ENCODE results near the gene ARCN1. TPM values are rescaled to one million over a fixed set of nuclear protein-coding genes. Genes with fewer than 3 reads are reported as not detected.

The ARCN1 gene
- total RNA-seq, 1 donor from 2014 or later: 176 TPM

DNA sequence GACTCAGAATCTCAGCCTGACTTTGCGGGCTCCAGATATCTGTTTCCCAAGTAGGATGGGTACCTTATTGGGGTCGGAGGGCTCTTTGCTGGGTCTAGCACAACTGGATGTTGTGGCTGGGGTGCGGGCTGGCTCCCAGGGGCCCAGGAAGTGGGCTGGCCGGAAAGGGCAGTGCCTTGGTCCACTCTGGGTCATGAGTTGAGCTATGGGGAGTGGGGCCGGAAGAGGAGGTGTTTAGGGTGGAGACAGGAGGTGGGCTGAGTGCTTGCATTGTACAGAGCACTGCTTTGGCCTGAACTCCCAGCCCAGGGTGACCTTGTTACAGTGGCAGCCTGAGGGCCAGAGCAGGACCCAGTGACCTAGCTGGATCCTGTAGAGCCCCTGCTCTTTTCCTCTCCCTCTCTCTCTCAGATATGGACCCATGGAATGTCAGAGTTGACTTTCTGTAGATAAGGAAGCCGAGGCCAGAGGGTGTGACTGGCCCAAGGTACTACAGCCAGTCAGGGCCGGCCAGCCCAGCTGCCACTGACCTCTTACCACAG, 48.4 kb downstream of the ARCN1 start:
- no peak for DNase-seq (ENCODE audit: low spot score)

GRCh38 chr11:118621071-118621783, 49.0 kb downstream of the ARCN1 start:
- no peak for DNase-seq (ENCODE audit: low spot score)

DNA sequence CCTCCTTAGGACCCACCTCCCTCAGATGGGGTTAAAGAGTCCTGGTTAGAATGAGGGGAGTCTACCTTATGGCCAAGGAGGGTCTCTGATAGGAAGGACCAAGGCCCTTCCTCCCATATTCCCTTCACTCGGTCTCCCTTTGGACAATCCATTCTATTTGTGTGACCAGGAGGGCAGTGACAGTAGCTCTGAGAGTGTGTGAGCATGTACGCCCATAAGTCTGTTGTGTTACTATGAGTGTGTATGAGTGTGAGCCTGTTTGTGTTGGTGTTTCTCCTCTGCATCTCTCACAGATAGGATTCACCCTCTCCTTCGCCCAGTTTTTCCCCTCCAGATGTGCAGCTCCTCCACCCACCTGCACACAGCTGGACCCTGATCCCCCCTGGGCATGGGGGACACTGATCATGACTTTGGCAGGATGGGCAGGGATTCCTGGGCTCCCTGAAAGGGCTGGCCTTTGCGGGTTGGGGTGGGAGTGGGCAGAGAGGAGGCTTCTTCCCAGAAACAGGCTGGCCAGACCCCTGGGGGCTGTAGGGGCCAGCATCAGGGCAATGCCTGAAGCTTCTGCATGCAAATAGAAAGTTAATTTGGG, 49.7 kb downstream of the ARCN1 start:
- DNase-seq (ENCODE audit: low spot score): no peak

DNA sequence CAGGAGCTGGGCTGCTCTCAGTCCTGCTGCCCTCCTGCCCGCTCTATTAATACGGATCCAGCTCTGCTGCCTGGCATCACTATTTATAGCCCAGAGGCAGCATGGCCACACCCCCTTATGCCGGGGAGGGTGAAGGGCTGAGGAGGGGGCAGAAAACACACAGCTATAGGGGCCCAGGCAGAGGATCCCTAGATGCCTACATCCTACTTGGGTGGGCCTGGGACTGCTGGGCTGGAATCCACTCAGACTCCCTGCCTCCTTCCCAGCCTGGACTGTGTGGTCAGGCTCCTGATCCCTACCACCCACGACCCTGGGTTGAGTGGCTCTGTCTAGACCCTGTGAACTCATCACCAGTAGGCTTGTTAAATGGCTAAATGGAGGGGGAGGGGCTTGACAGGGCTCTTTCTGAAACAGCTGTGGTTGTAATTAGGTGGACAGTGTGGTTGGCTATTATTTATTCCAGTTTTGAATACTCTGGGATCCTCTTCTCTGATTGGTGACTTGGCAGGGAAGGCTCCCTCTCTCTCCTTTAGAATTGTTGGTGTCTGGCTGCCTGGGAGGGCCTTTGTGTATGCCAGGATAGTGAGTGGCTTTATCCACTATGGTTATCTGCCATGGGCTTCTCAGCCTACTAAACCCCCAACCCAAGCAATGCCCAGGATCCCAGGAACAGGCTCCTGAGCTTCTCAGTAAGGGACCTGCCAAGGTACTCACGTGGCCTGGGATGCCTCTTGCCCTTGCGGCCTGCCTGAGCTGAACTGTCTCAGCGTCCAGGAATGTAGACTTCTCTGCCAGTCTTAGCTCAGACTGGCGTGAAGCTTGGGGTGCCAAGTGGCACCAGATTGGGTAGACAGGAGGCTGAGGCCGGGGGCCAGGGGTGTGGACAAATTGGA, 50.4 kb downstream of the ARCN1 start:
- no peak for DNase-seq (ENCODE audit: low spot score)

DNA sequence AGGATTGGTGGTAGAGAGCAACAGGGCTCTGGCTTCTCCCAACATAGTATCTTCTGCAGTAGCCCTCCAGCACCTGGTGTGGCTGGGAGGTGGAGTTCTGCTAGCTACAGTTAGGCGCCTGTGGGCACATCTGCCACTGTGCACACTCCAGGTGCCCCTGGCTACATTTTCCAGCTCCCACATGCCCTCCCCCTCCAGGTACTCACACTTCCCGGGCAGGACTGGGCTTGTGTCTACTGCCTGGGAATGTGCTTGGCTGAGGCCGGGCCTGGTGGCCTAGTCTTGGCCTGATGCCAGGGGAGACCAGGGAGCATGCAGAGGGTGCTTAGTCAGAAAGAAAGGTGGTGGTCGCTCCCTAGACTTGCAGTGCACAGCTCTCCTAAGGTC, 51.1 kb downstream of the ARCN1 start:
- no peak for DNase-seq (ENCODE audit: low spot score)

DNA sequence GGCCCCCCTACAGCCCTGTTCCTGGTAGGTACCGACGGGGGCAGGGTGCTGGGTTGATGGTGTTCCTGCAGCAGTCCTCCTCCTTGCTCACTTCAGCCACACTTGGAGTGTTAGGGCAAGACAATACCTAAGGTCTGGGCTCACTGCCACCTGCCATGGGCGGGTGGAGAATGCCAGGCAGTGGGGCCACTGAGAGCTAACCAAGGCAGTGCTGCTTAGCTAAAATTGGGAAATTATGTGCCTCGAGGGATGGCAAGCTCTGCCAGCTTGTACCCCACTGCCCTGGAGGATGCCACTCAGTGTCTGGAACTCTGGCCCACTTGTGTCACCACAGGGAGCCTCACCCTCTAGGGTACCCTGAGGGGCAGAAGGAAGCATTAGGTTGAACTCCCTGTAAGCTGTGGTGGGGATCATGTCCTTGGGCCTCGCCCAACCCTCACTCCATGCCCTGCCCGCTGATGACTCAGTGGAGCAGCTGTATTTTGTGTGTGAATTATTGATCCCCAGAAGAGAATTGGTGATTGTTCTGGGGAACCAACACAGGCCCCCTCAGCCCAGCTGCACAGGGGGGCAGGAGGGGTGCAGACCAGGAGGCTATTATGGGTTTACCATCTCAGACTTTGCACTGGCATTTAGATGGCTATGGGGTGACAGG, 53.0 kb downstream of the ARCN1 start:
- no peak for DNase-seq (ENCODE audit: low spot score)

GRCh38 chr11:118625976-118626375, 53.8 kb downstream of the ARCN1 start:
- DNase-seq (ENCODE audit: low spot score): no peak

DNA sequence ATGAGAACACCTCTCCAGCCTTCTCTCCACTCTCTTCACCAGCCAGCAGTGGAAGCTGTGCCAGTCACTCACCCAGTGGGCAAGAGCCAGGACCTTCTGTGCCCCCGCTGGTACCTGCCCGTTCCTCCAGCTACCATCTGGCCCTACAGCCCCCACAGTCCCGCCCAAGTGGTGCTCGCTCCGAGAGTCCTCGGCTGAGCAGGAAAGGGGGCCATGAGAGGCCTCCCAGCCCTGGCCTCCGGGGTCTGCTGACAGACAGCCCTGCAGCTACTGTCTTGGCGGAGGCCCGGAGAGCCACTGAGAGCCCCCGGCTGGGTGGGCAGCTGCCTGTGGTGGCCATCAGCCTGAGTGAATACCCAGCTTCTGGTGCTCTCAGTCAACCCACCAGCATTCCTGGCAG, 55.4 kb downstream of the ARCN1 start:
- DNase-seq (ENCODE audit: low spot score): no peak

GRCh38 chr11:118628031-118628430, 55.8 kb downstream of the ARCN1 start:
- no peak for DNase-seq (ENCODE audit: low spot score)

DNA sequence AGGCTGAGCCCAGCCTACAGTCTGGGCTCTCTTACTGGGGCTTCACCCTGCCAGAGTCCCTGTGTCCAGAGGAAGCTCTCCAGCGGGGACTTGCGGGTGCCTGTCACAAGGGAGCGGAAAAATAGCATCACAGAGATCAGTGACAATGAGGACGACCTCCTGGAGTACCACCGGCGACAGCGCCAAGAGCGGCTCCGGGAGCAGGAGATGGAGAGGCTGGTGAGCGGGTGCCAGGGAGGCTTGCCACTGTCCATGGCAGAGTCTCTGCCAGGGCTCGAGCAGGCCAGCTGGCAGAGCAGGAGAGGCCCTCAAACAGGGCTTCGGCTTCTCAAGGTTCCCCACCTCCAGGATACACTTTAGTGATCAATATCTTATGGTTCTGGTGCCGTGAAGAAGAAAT, 56.2 kb downstream of the ARCN1 start:
- DNase-seq (ENCODE audit: low spot score): no peak

DNA sequence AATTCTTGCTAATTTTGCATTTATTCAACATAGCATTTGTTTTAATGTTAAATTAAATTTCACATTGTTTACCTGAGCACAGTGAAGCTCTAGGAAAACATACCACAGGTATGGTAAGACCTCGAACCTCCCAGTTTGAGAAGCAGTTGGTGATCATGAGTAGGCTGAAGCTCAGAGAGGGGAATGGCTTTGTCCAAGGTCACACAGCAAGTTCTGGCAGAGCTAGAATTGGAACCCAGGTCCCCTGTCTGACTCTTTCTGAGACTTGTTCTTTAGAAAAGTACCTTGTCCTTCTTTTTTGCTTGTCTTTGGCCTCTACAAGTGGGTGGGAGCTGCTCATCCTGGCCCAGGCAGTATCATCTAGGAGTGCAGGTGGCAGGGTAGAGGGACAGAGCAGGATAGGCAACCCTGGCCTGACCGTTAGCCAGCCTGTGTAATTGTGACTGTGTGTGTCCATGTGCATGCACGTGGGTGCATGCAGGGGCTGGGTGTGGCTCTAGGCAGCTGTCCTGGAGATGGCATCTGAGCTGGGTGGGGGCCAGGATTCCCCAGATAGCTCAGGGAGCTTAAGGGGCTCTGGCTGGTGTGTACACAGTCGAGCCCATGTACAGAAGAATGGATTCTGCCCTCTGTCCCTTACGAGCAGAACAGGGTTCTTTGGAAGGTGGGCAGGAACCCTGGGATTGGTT, 56.8 kb downstream of the ARCN1 start:
- DNase-seq (ENCODE audit: low spot score): no peak

GRCh38 chr11:118629761-118630661, 57.8 kb downstream of the ARCN1 start:
- DNase-seq (ENCODE audit: low spot score): no peak

DNA sequence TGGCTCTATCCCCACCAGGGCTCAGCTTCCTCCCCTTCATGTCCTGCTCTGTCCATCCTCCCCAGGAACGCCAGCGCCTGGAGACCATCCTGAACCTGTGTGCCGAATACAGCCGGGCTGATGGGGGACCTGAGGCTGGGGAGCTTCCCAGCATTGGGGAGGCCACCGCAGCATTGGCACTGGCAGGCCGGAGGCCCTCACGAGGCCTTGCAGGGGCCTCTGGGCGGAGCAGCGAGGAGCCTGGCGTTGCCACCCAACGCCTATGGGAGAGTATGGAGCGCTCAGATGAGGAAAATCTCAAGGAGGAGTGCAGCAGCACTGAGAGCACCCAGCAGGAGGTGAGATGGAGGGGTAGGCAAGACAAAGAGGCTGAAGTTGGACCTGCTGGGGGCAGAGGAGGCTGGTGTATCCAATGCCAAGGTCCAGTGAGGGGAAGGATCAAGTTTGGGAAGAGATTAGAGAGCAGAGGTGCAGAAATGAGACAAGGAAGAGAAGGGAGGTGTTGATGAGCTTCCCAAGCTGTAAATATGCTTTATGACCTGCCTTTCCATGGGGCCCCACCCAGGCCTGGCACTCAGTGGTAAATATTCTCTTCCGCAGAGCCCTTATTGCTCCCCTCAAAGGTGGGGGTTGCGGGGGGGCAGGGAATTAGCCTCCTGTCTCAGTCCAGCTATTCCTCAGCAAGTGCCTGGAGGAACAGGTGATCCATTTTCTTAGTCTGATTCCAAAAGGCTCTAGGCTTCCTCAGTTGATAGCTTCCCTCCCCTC, 59.1 kb downstream of the ARCN1 start:
- DNase-seq (ENCODE audit: low spot score): no peak

GRCh38 chr11:118632577-118633318, 60.5 kb downstream of the ARCN1 start:
- DNase-seq (ENCODE audit: low spot score): no peak

DNA sequence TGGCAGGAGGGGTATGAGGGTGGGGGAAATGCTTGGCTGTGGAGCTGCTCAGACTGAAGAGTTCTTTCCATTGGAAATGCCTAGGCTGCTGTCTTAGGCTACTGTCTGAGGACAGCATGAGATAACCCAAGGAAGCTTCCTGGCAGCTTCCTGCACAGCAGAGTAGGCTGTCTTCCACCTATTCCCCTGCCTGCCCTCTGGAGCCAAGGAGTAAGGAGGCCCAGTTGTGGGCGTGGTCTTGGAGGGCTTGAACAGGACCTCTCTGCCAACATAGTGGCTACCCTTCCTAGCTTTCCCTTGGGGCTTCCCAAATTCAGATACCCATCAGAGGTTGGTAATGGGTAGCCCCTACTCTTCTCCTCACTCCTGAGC, 61.1 kb downstream of the ARCN1 start:
- DNase-seq (ENCODE audit: low spot score): no peak

GRCh38 chr11:118633979-118634378, 61.8 kb downstream of the ARCN1 start:
- DNase-seq (ENCODE audit: low spot score): no peak

- DNase-seq (ENCODE audit: low spot score): no peak
Measured at GRCh38 chr11:118634431-118635236, 62.4 kb downstream of the ARCN1 start.

DNA sequence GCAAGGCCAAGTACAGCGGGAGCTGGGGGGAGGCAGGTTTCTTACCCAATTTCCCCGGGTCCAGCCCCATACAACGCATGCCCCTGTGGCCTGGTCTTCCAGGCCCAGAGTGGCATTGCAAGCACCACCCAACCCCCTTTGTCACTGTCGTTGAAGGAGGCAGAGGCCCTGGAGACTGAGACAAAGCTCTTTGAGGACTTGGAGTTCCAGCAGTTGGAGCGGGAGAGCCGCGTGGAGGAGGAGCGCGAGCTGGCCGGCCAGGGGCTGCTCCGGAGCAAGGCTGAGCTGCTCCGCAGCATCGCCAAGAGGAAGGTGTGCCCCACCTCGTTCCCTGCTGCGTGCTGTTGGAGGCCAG, 63.0 kb downstream of the ARCN1 start:
- DNase-seq (ENCODE audit: low spot score): no peak
